GM18858 (cell line): ENCODE results near the gene PIP.
"Not testable (repeated sequence)": the region's sequence is repeated elsewhere in the genome, so short reads cannot be mapped to it uniquely, and the experiment has no call there.

Source experiments
- ATAC-seq: cut with Tn5 transposase; IDR thresholded peaks from one replicate; pipeline ENCODE4 v1.9.1; 2021; ENCODE audit not compliant: unreplicated experiment

The PIP gene

DNA sequence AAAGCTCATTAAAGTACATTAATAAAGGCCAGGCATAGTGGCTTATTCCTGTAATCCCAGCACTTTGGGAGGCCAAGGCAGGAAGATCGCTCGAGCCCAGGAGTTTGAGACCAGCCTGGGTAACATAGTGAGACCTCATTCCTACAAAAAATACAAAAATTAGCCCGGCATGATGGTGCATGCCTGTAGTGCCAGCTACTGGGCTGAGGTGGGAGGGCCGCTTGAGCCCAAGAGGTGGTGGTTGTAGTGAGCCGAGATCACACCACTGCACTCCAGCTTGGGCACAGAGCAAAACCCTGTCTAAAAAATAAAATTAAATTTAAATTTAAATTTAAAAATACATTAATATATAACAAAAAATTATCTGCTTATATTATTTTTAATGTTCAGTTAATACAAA lies 44.3 kb downstream of the PIP start:
- no peak for ATAC-seq

DNA sequence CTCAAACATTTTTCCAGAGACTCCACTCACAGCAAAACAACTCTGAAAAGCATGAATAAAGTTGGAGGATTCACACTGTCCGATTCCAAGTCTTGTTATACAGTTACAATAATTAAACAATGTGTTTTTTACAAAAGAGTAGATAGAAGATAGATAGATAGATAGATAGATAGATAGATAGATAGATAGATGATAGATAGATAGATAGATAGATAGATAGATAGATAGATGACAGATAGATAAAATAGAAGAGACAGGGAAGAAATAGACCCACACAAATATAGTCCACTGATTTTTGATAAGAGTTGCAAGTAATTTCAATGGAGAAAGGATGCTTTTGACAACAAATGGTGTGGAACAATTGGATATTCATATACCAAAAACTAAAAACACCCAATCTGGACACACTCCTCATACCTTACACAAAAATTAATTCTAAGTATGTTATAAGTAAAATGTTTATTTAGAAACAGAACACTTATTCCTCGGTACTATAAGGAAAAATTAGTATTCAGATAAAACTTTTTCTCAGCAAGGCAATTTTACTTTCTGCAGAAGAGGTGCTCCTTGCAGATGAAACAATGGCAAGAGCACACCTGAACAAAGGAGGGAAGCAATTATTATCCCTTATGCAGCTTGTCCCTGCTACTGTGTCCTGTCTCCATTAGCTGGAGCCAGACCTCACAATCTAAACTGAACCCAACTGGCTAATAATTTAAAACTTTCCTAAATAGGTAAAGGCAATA lies 45.7 kb downstream of the PIP start:
- no peak for ATAC-seq

DNA sequence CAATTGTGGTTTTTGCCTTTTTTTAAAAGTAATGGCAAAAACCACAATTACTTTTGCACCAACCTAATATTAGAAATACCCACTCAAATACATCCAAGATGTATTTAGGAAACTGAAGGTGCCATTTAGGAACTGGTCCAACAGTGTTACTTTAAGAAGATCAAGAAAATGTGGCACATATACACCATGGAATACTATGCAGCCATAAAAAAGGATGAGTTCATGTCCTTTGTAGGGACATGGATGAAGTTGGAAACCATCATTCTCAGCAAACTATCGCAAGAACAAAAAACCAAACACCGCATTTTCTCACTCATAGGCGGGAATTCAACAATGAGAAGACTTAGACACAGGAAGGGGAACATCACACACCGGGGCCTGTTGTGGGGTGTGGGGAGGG lies 48.9 kb downstream of the PIP start:
- ATAC-seq, result not testable (repeated sequence)

DNA sequence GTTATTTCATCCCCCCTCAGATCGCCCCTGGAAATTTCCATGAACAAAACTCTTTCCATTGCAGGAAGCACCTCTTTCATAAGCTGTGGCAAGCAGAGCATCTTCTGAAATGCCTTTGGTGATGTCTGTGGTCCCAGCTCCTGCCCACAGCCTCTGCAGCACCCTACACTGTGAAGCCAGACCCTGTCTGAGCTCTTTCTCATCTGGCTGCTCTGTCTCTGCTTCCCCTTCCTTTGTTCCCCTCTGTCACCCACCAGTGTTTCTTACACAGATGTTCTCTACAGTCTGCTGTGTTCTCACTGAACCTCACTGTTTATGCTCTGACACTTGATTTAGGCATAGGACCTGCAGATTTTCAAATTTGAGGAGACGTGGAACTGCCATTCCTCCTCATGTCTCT lies 49.5 kb downstream of the PIP start:
- no peak for ATAC-seq

DNA sequence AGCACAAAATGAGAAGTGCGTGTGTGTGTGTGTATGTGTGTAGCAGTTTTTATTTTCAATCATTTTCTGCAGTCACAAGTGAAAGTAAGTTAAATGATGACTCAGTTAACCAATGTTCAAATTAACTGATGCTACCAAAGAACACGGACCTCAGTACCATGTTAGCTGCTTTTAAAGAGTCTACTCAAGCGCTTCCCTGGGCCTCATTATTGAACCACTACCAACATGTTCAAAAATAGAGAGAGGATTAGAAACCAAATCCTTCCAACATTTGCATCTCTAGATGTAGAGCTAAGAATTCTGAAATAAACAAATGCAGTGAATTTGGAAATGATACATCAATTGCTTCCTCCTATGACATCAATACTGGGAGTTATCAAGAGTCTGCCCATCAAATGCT lies 51.1 kb downstream of the PIP start, which contains the start of gene TAS2R39:
TAS2R39 (plus strand) TSS at position 396 of the 400 bp plus-strand sequence; CDS start at position 396, 0 bp downstream.
- ATAC-seq, result no peak

DNA sequence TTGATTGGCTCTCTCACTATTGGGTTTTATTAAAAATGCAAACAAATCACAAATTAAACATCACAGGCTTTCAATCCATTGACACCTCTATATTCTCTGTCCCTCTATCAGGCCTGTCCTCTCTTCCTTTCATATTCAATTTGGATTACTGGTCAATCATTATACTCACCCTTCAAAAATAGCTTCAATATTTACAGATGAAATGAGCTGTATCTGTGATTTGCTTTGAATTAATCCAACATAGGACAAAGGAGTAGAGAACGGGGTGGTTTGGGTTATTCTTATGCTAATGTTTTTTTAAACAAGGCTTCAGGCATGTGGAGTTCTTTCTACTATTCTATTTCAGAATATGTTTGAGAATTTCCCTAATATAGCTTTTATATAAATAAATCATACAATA lies 53.7 kb downstream of the PIP start:
- ATAC-seq, result no peak

DNA sequence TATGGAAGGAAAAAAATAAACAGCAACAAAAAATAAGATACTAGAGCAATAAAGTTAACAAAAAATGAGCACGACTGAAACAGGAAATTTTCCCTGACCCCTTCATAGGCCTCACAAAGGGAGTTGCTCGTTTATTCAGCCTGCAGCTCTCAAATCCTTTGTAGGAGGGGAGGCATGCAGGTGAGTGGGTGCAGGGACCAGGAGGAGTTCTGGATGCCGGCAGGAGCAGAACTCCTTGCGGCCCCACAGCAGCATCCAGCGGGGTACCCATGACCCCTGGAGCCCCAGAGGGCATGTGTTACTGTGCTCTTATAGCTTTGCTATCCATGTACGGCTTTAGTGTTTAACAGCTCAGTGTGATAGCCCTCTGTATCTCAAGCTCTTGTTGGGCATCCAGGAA lies 57.1 kb downstream of the PIP start:
- ATAC-seq, result no peak
